22Rv1 (cell line): ENCODE measurements around the gene VAMP1.

Experiments
- ZFX ChIP-seq: fragments of 450-650 bp; IDR thresholded peaks from 2 replicates; pipeline ENCODE4 v1.6.1; 2017; ENCODE audit warnings: antibody characterized with exemption, borderline replicate concordance
- TF ChIP-seq, protein P1 (sequence below): fragments of 450-650 bp; IDR thresholded peaks from 2 replicates; pipeline ENCODE4 v1.5.1; 2017; ENCODE audit warnings: mild to moderate bottlenecking

DNA sequence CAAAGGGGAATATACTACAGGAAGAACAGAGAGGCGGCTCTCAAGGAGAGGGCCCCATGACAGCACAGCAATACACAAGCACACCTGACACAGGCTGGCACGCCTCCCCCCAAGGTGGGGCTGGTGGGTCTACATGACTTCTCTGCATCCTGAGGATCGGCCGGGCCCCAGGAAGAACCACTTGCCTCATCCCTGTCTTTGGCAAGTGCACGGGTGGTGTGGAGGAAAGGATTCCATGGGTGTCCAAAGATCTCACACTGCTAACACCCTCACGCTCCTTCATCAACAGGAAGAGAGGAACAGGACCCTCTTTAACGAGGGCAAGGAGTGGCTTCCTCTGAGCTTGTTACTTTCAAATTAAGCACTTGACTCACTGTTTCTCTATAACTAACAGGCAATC, 7.3 kb downstream of the VAMP1 start:
- TF ChIP-seq, protein P1, sequence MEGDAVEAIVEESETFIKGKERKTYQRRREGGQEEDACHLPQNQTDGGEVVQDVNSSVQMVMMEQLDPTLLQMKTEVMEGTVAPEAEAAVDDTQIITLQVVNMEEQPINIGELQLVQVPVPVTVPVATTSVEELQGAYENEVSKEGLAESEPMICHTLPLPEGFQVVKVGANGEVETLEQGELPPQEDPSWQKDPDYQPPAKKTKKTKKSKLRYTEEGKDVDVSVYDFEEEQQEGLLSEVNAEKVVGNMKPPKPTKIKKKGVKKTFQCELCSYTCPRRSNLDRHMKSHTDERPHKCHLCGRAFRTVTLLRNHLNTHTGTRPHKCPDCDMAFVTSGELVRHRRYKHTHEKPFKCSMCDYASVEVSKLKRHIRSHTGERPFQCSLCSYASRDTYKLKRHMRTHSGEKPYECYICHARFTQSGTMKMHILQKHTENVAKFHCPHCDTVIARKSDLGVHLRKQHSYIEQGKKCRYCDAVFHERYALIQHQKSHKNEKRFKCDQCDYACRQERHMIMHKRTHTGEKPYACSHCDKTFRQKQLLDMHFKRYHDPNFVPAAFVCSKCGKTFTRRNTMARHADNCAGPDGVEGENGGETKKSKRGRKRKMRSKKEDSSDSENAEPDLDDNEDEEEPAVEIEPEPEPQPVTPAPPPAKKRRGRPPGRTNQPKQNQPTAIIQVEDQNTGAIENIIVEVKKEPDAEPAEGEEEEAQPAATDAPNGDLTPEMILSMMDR, result no peak
- TF ChIP-seq ZFX, result no peak
